PC-3 (cell line): ENCODE data around the gene HRH1. TPM values are rescaled to one million over a fixed set of nuclear protein-coding genes. Genes with fewer than 3 reads are reported as not detected.
"Not testable (repeated sequence)": the region's sequence is repeated elsewhere in the genome, so short reads cannot be mapped to it uniquely, and the experiment has no call there.

Source experiments
- ATAC-seq: fragments of 200-7000 bp; cut with Tn5 transposase; 2 replicates; pipeline ENCODE4 v1.9.1; 2020; ENCODE audit warnings: mild to moderate bottlenecking, moderate library complexity
- BruUV-seq: library from RNA; stranded (reverse); fragments of 400-500 nt; replicated peaks from 2 replicates; lab custom pipeline; 2021; lab: Mats Ljungman, UMichigan
- CTCF ChIA-PET: fragments of 300-600 bp; sonication (Branson Sonifier 250); formaldehyde crosslinking; loops from one replicate; lab custom pipeline; 2022; ENCODE audit warnings: antibody characterized with exemption; lab: Charles Lee
- POLR2A ChIA-PET: fragments of 300-600 bp; sonication (Branson Sonifier 250); formaldehyde crosslinking; loops from one replicate; lab custom pipeline; 2022; ENCODE audit warnings: antibody characterized with exemption; ENCODE audit not compliant: unreplicated experiment; lab: Charles Lee
- DNase-seq: peaks from one replicate; pipeline ENCODE4 v3.0.0-alpha.2; 2015
- H2AFZ ChIP-seq: fragments of 300-600 bp; sonication (generic); 2 replicates; pipeline ENCODE4 v1.6.0; 2016; ENCODE audit warnings: antibody characterized with exemption, low read length
- H3F3A ChIP-seq: fragments of 300-600 bp; sonication (generic); one replicate; pipeline ENCODE4 v1.6.0; 2017; ENCODE audit warnings: antibody characterized with exemption, low read length, control low read depth, mild to moderate bottlenecking; ENCODE audit not compliant: unreplicated experiment
- H3K27ac ChIP-seq: fragments of 300-600 bp; sonication (generic); 2 replicates; pipeline ENCODE4 v1.5.1; 2016; ENCODE audit warnings: mild to moderate bottlenecking, low read length
- H3K27me3 ChIP-seq: fragments of 300-600 bp; sonication (generic); 2 replicates; pipeline ENCODE4 v1.6.1; 2016; ENCODE audit warnings: low read length, mixed read lengths
- H3K36me3 ChIP-seq: fragments of 300-600 bp; sonication (generic); 2 replicates; pipeline ENCODE4 v1.6.1; 2016; ENCODE audit warnings: low read depth, mixed run types, low read length, mixed read lengths
- H3K4me1 ChIP-seq: fragments of 300-600 bp; sonication (generic); 2 replicates; pipeline ENCODE4 v1.5.1; 2016; ENCODE audit warnings: low read length; ENCODE audit not compliant: insufficient read depth
- H3K4me2 ChIP-seq: fragments of 300-600 bp; sonication (generic); 2 replicates; pipeline ENCODE4 v1.6.0; 2016; ENCODE audit warnings: low read length
- H3K4me3 ChIP-seq: fragments of 300-600 bp; sonication (generic); 2 replicates; pipeline ENCODE4 v1.5.1; 2016; ENCODE audit warnings: mild to moderate bottlenecking, low read length, mixed read lengths
- H3K79me2 ChIP-seq: fragments of 300-600 bp; sonication (generic); 2 replicates; pipeline ENCODE4 v1.6.1; 2017; ENCODE audit warnings: low read length, mixed read lengths
- H3K9ac ChIP-seq: fragments of 300-600 bp; sonication (generic); 2 replicates; pipeline ENCODE4 v1.6.0; 2016; ENCODE audit warnings: mild to moderate bottlenecking, low read length
- H3K9me2 ChIP-seq: fragments of 300-600 bp; sonication (generic); replicated peaks from 2 replicates; pipeline ENCODE4 v1.6.1; 2016; ENCODE audit warnings: mixed run types, low read length, mixed read lengths
- H3K9me3 ChIP-seq: fragments of 300-600 bp; sonication (generic); 2 replicates; pipeline ENCODE4 v1.6.1; 2016; ENCODE audit warnings: low read length, mixed read lengths
- H4K20me1 ChIP-seq: fragments of 300-600 bp; sonication (generic); 2 replicates; pipeline ENCODE4 v1.6.1; 2016; ENCODE audit warnings: low read length, mixed read lengths
- CTCF ChIP-seq: fragments of 300-600 bp; sonication (generic); conservative IDR thresholded peaks from 2 replicates; pipeline ENCODE4 v1.5.1; 2017; ENCODE audit warnings: antibody characterized with exemption, low read depth, mild to moderate bottlenecking, low read length
- EZH2 ChIP-seq: fragments of 300-600 bp; sonication (generic); IDR thresholded peaks from one replicate; pipeline ENCODE4 v1.6.1; 2017; ENCODE audit warnings: antibody characterized with exemption, mild to moderate bottlenecking, low read length; ENCODE audit not compliant: unreplicated experiment
- EZH2phosphoT487 ChIP-seq: fragments of 300-600 bp; sonication (generic); IDR thresholded peaks from 2 replicates; pipeline ENCODE4 v1.6.1; 2018; ENCODE audit warnings: mild to moderate bottlenecking, antibody characterized with exemption, low read length, borderline replicate concordance
- intact Hi-C: fragments of 100-400 bp; cut with micrococcal nuclease; formaldehyde crosslinking; loops from 2 replicates; pipeline ENCODE4 v1.9.0; 2023
- total RNA-seq: library from RNA; depleted of rRNA; stranded (reverse); fragments of >200 nt; gene quantifications from 2 replicates; pipeline ENCODE4 v1.2.3, GENCODE V29; 2014

HRH1 gene
- total RNA-seq, 1 experiment from 2014 or later, result 5.9 TPM

- Histone ChIP-seq H3K4me3 (no peak overlapping the region), H3K27ac (no peak overlapping the region), H3K79me2 (no peaks in the 10 kb centered on the region), H3K27me3 (no peaks in the 10 kb centered on the region), H4K20me1 (no peaks in the 10 kb centered on the region), H2AFZ (no peak overlapping the region), H3K4me1 (no peaks in the 10 kb centered on the region), H3K9me3 (no peaks in the 10 kb centered on the region), H3K9me2 (no peaks in the 10 kb centered on the region), H3K9ac (no peak overlapping the region), H3F3A (no peaks in the 10 kb centered on the region), H3K36me3 (no peaks in the 10 kb centered on the region), H3K4me2 (no peak overlapping the region)
- ChIA-PET POLR2A (no interaction called here), CTCF (no interaction called here)
- TF ChIP-seq EZH2phosphoT487 (no peak), EZH2 (no peak), CTCF (no peak)
- ATAC-seq (no peak), DNase-seq (no peak)
- BruUV-seq, result no TSS peak
- intact Hi-C loops, result no loop called here
Observed at GRCh38 chr3:11165476-11165875, 11.2 kb downstream of the HRH1 start.

GRCh38 chr3:11166807-11167400, 12.6 kb downstream of the HRH1 start:
- ATAC-seq, H3K36me3 ChIP-seq, POLR2A ChIA-PET, H3K9ac ChIP-seq, CTCF ChIA-PET, H3K4me1 ChIP-seq, H3K27ac ChIP-seq, BruUV-seq, intact Hi-C loops, H3K27me3 ChIP-seq, H4K20me1 ChIP-seq, H3K4me3 ChIP-seq, DNase-seq, H3K9me3 ChIP-seq, H3K4me2 ChIP-seq, H2AFZ ChIP-seq, H3K79me2 ChIP-seq, H3F3A ChIP-seq, H3K9me2 ChIP-seq: not testable (repeated sequence)

- no peaks in the 10 kb centered on the region for H3K79me2 ChIP-seq
- H3K9me3 ChIP-seq, result no peaks in the 10 kb centered on the region
Observed at GRCh38 chr3:11167590-11167989, 13.3 kb downstream of the HRH1 start.

More at GRCh38 chr3:11167590-11167989, 13.3 kb downstream of the HRH1 start:
- TF ChIP-seq EZH2phosphoT487 (no peak), EZH2 (no peak), CTCF (no peak)
- no peaks in the 10 kb centered on the region for H3K4me1 ChIP-seq
- ChIA-PET CTCF (no interaction called here), POLR2A (no interaction called here)
- BruUV-seq, result no TSS peak
- no peak overlapping the region for H2AFZ ChIP-seq
- no peaks in the 10 kb centered on the region for H3F3A ChIP-seq
- H3K27ac ChIP-seq, result no peak overlapping the region
- no peaks in the 10 kb centered on the region for H3K36me3 ChIP-seq
- no peaks in the 10 kb centered on the region for H3K27me3 ChIP-seq
- intact Hi-C loops, result no loop called here
- H4K20me1 ChIP-seq, result no peaks in the 10 kb centered on the region
- H3K4me3 ChIP-seq, result no peak overlapping the region
- H3K9me2 ChIP-seq, result no peaks in the 10 kb centered on the region
- no peak overlapping the region for H3K9ac ChIP-seq
- DNase-seq, result no peak
- no peak overlapping the region for H3K4me2 ChIP-seq
- no peak for ATAC-seq
